Measurements from ENCODE around the gene TIFAB.

The TIFAB gene

DNA sequence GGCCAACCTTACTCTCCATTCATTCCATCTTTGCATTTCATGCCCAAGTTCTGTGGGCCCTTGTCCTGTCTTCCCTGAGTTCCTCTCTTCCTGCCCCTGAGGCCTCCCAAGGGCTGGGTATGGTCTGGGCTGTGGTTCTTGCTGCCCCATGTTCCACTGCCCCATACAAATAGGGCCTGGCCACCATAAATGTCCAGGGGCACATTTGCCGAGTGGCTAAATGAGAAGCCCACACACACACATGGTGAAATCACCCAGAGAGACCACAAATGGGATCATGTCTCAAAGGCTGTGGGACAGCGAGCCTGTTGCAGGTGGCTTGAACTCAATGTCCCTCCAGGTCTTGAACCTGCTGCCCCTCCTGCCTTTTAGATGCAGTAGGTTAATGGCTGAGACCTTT is 1.2 kb downstream of the TIFAB start:
- no peaks in the 10 kb centered on the region for H3K27me3 ChIP-seq (ENCODE audit: insufficient read depth, low read length)
- H3K18ac ChIP-seq (ENCODE audit: low read length) = no peak overlapping the region
- no peak overlapping the region for H3K9ac ChIP-seq (ENCODE audit: low read length)
- no peaks in the 10 kb centered on the region for H3K9me3 ChIP-seq (ENCODE audit: insufficient read depth, low read depth, low read length)
- H2AK5ac ChIP-seq (ENCODE audit: low read length) = no peak overlapping the region
- no peaks in the 10 kb centered on the region for H3K79me1 ChIP-seq (ENCODE audit: low read length)
- WGBS (ENCODE audit: extremely low coverage, insufficient coverage, insufficient read length) = no CpG with 5 or more reads among the region's 2 CpGs
- H4K8ac ChIP-seq (ENCODE audit: low read depth, low read length) = no peak overlapping the region
- H3K79me2 ChIP-seq (ENCODE audit: control insufficient read depth, insufficient read depth, low read length, poor library complexity) = no peaks in the 10 kb centered on the region
- H3K4me2 ChIP-seq (ENCODE audit: low read length) = no peak overlapping the region
- no peak overlapping the region for H2AFZ ChIP-seq (ENCODE audit: insufficient read depth, low read length, poor library complexity)
- H2BK12ac ChIP-seq (ENCODE audit: low read length) = no peak overlapping the region
- H3K4me1 ChIP-seq (ENCODE audit: control insufficient read depth in 1 of 2, insufficient read depth in 2 of 2, low read length in 2 of 2) = peaks cover 8 to 14% of the 10 kb centered on the region in 2 experiments
- no peak overlapping the region for H3K14ac ChIP-seq (ENCODE audit: low read length)
- H3K4ac ChIP-seq (ENCODE audit: low read depth, low read length) = no peak overlapping the region
- no peak overlapping the region for H3K23ac ChIP-seq (ENCODE audit: low read length)
- H2BK5ac ChIP-seq (ENCODE audit: low read depth, low read length, poor library complexity) = no peak overlapping the region
- DNase-seq = no peak
- no peaks in the 10 kb centered on the region for H3K36me3 ChIP-seq (ENCODE audit: control insufficient read depth in 1 of 2, insufficient read depth in 2 of 2, low read length in 2 of 2)
- H4K91ac ChIP-seq (ENCODE audit: low read depth, low read length) = no peak overlapping the region
- H3K4me3 ChIP-seq (ENCODE audit: low read depth, low read length) = no peak overlapping the region
- H3K27ac ChIP-seq (ENCODE audit: low read depth, low read length) = no peak overlapping the region
- H2BK120ac ChIP-seq (ENCODE audit: insufficient read depth, low read length, poor library complexity) = no peak overlapping the region
- H4K12ac ChIP-seq (ENCODE audit: low read depth, low read length) = no peak overlapping the region

DNA sequence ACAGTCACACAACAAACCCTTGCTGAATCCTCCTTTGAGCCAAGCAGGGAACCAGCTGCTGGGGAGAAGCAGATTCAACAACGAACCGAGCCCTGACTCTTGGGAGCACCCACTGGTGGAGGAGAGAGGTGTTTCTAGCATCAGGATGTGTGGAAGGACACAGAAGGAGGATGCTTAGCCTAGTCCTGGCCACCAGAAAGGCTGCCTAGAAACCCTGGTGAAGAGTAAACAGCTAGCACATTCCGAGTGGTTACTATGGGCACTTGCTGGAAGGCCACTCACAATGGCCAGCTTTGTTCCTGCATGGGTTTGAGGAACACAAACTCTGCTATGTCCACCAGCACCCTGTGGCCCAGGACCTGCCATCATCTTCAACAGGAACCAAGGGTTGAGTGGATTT is 1.8 kb downstream of the TIFAB start:
- Histone ChIP-seq H2AFZ (ENCODE audit: insufficient read depth, low read length, poor library complexity) (no peak overlapping the region), H3K4me3 (ENCODE audit: low read depth, low read length) (no peak overlapping the region), H3K9me3 (ENCODE audit: insufficient read depth, low read depth, low read length) (no peaks in the 10 kb centered on the region), H2BK5ac (ENCODE audit: low read depth, low read length, poor library complexity) (no peak overlapping the region), H4K91ac (ENCODE audit: low read depth, low read length) (no peak overlapping the region), H3K79me1 (ENCODE audit: low read length) (peaks cover under 1% of the 10 kb centered on the region), H2BK120ac (ENCODE audit: insufficient read depth, low read length, poor library complexity) (no peak overlapping the region), H3K23ac (ENCODE audit: low read length) (no peak overlapping the region), H3K4me1 (ENCODE audit: control insufficient read depth in 1 of 2, insufficient read depth in 2 of 2, low read length in 2 of 2) (peaks cover 15 to 20% of the 10 kb centered on the region in 2 experiments), H3K9ac (ENCODE audit: low read length) (no peak overlapping the region), H3K79me2 (ENCODE audit: control insufficient read depth, insufficient read depth, low read length, poor library complexity) (no peaks in the 10 kb centered on the region), H4K8ac (ENCODE audit: low read depth, low read length) (no peak overlapping the region), H3K27me3 (ENCODE audit: insufficient read depth, low read length) (no peaks in the 10 kb centered on the region), H2AK5ac (ENCODE audit: low read length) (no peak overlapping the region), H2BK12ac (ENCODE audit: low read length) (no peak overlapping the region), H3K4me2 (ENCODE audit: low read length) (no peak overlapping the region), H3K27ac (ENCODE audit: low read depth, low read length) (no peak overlapping the region), H3K14ac (ENCODE audit: low read length) (no peak overlapping the region), H4K12ac (ENCODE audit: low read depth, low read length) (no peak overlapping the region), H3K36me3 (ENCODE audit: control insufficient read depth in 1 of 2, insufficient read depth in 2 of 2, low read length in 2 of 2) (no peaks in the 10 kb centered on the region), H3K18ac (ENCODE audit: low read length) (no peak overlapping the region), H3K4ac (ENCODE audit: low read depth, low read length) (no peak overlapping the region)
- DNase-seq = no peak
- WGBS (ENCODE audit: extremely low coverage, insufficient coverage, insufficient read length) = no CpG with 5 or more reads among the region's 3 CpGs

- Histone ChIP-seq H2BK12ac (ENCODE audit: low read length) (no peak overlapping the region), H3K9me3 (ENCODE audit: insufficient read depth, low read depth, low read length) (no peaks in the 10 kb centered on the region), H4K8ac (ENCODE audit: low read depth, low read length) (no peak overlapping the region), H2AFZ (ENCODE audit: insufficient read depth, low read length, poor library complexity) (no peak overlapping the region), H3K4ac (ENCODE audit: low read depth, low read length) (no peak overlapping the region), H3K9ac (ENCODE audit: low read length) (no peak overlapping the region), H3K18ac (ENCODE audit: low read length) (no peak overlapping the region), H3K79me1 (ENCODE audit: low read length) (peaks cover 3% of the 10 kb centered on the region), H4K12ac (ENCODE audit: low read depth, low read length) (no peak overlapping the region), H2BK5ac (ENCODE audit: low read depth, low read length, poor library complexity) (no peak overlapping the region), H3K14ac (ENCODE audit: low read length) (no peak overlapping the region), H3K4me1 (ENCODE audit: control insufficient read depth in 1 of 2, insufficient read depth in 2 of 2, low read length in 2 of 2) (peaks cover 17 to 22% of the 10 kb centered on the region in 2 experiments), H3K27me3 (ENCODE audit: insufficient read depth, low read length) (no peaks in the 10 kb centered on the region), H3K4me3 (ENCODE audit: low read depth, low read length) (no peak overlapping the region), H2BK120ac (ENCODE audit: insufficient read depth, low read length, poor library complexity) (no peak overlapping the region), H3K23ac (ENCODE audit: low read length) (no peak overlapping the region), H3K27ac (ENCODE audit: low read depth, low read length) (no peak overlapping the region), H3K36me3 (ENCODE audit: control insufficient read depth in 1 of 2, insufficient read depth in 2 of 2, low read length in 2 of 2) (no peaks in the 10 kb centered on the region), H3K4me2 (ENCODE audit: low read length) (no peak overlapping the region), H3K79me2 (ENCODE audit: control insufficient read depth, insufficient read depth, low read length, poor library complexity) (no peaks in the 10 kb centered on the region), H2AK5ac (ENCODE audit: low read length) (no peak overlapping the region), H4K91ac (ENCODE audit: low read depth, low read length) (no peak overlapping the region)
- WGBS (ENCODE audit: extremely low coverage, insufficient coverage, insufficient read length) = no CpG with 5 or more reads among the region's 12 CpGs
- DNase-seq = no peak
Measured at GRCh38 chr5:135449644-135450043, 2.5 kb downstream of the TIFAB start.

- Histone ChIP-seq H3K27me3 (ENCODE audit: insufficient read depth, low read length) (no peaks in the 10 kb centered on the region), H4K12ac (ENCODE audit: low read depth, low read length) (no peak overlapping the region), H3K14ac (ENCODE audit: low read length) (no peak overlapping the region), H3K4ac (ENCODE audit: low read depth, low read length) (no peak overlapping the region), H2BK12ac (ENCODE audit: low read length) (no peak overlapping the region), H3K9ac (ENCODE audit: low read length) (no peak overlapping the region), H2BK120ac (ENCODE audit: insufficient read depth, low read length, poor library complexity) (no peak overlapping the region), H2AFZ (ENCODE audit: insufficient read depth, low read length, poor library complexity) (no peak overlapping the region), H4K8ac (ENCODE audit: low read depth, low read length) (no peak overlapping the region), H3K18ac (ENCODE audit: low read length) (no peak overlapping the region), H3K9me3 (ENCODE audit: insufficient read depth, low read depth, low read length) (no peaks in the 10 kb centered on the region), H3K79me1 (ENCODE audit: low read length) (peaks cover 3% of the 10 kb centered on the region), H3K4me2 (ENCODE audit: low read length) (no peak overlapping the region), H3K4me3 (ENCODE audit: low read depth, low read length) (no peak overlapping the region), H3K79me2 (ENCODE audit: control insufficient read depth, insufficient read depth, low read length, poor library complexity) (no peaks in the 10 kb centered on the region), H3K36me3 (ENCODE audit: control insufficient read depth in 1 of 2, insufficient read depth in 2 of 2, low read length in 2 of 2) (no peaks in the 10 kb centered on the region), H2AK5ac (ENCODE audit: low read length) (no peak overlapping the region), H2BK5ac (ENCODE audit: low read depth, low read length, poor library complexity) (no peak overlapping the region), H3K4me1 (ENCODE audit: control insufficient read depth in 1 of 2, insufficient read depth in 2 of 2, low read length in 2 of 2) (peaks cover 17 to 22% of the 10 kb centered on the region in 2 experiments), H3K27ac (ENCODE audit: low read depth, low read length) (no peak overlapping the region), H3K23ac (ENCODE audit: low read length) (no peak overlapping the region), H4K91ac (ENCODE audit: low read depth, low read length) (no peak overlapping the region)
- no CpG with 5 or more reads among the region's 9 CpGs for WGBS (ENCODE audit: extremely low coverage, insufficient coverage, insufficient read length)
- DNase-seq = no peak
Measured at GRCh38 chr5:135448791-135449507, 3.2 kb downstream of the TIFAB start.
